WTC11 (cell line): ENCODE results near the gene TMUB2. TPM values are rescaled to one million over a fixed set of nuclear protein-coding genes. Genes with fewer than 3 reads are reported as not detected.

Experiments used
- ATAC-seq: fragments of 200-7000 bp; cut with Tn5 transposase; 2 replicates; pipeline ENCODE4 v1.10.0; 2021; ENCODE audit warnings: mild to moderate bottlenecking, moderate library complexity
- CTCF ChIA-PET: fragments of 300-600 bp; sonication (Branson Sonifier 250); formaldehyde crosslinking; loops from one replicate; lab custom pipeline; 2021; ENCODE audit warnings: antibody characterized with exemption; lab: Charles Lee
- POLR2A ChIA-PET: fragments of 350-600 bp; sonication (Branson Sonifier 250); formaldehyde crosslinking; loops from one replicate; lab custom pipeline; 2021; ENCODE audit warnings: antibody characterized with exemption; lab: Charles Lee
- DNase-seq: peaks from one replicate; pipeline ENCODE4 v3.0.0; 2021; ENCODE audit warnings: low spot score
- H3K27ac Mint-ChIP-seq: 2 replicates; pipeline ENCODE4 v1.8.0; 2021; ENCODE audit warnings: mixed read lengths
- H3K27me3 Mint-ChIP-seq: 2 replicates; pipeline ENCODE4 v1.8.0; 2021; ENCODE audit warnings: low read depth, mild to moderate bottlenecking, moderate library complexity, mixed read lengths
- H3K36me3 Mint-ChIP-seq: 2 replicates; pipeline ENCODE4 v1.8.0; 2021; ENCODE audit warnings: mixed read lengths
- H3K4me1 Mint-ChIP-seq: 2 replicates; pipeline ENCODE4 v1.8.0; 2022; ENCODE audit warnings: mixed read lengths
- H3K4me3 Mint-ChIP-seq: 2 replicates; pipeline ENCODE4 v1.8.0; 2021; ENCODE audit warnings: mild to moderate bottlenecking, moderate library complexity, mixed read lengths
- H3K9me3 Mint-ChIP-seq: 2 replicates; pipeline ENCODE4 v1.8.0; 2021; ENCODE audit warnings: mixed read lengths
- ARID4B ChIP-seq: sonication (generic); formaldehyde crosslinking; IDR thresholded peaks from 2 replicates; pipeline ENCODE4 v1.8.0; 2023; ENCODE audit warnings: missing genetic modification reagents, mild to moderate bottlenecking, borderline replicate concordance
- CDX4 ChIP-seq: fragments of 250-450 bp; sonication (Bioruptor Pico); IDR thresholded peaks from 2 replicates; pipeline ENCODE4 v1.9.0; 2021; ENCODE audit warnings: moderate library complexity, mild to moderate bottlenecking, inconsistent platforms, borderline replicate concordance
- CTCF ChIP-seq: fragments of 200-600 bp; IDR thresholded peaks from 2 replicates; pipeline ENCODE4 v1.8.0; 2022; ENCODE audit warnings: antibody characterized with exemption
- E2F5 ChIP-seq: sonication (generic); formaldehyde crosslinking; IDR thresholded peaks from 2 replicates; pipeline ENCODE4 v1.8.1; 2022; ENCODE audit warnings: mild to moderate bottlenecking, moderate library complexity, missing genetic modification reagents
- ELF4 ChIP-seq: sonication (generic); formaldehyde crosslinking; IDR thresholded peaks from 2 replicates; pipeline ENCODE4 v1.8.1; 2022; ENCODE audit warnings: low read depth, mild to moderate bottlenecking, moderate library complexity, missing genetic modification reagents
- EMX1 ChIP-seq: fragments of 250-450 bp; sonication (Bioruptor Pico); IDR thresholded peaks from 2 replicates; pipeline ENCODE4 v1.8.0; 2021; ENCODE audit warnings: mild to moderate bottlenecking
- FOXP1 ChIP-seq: sonication (generic); formaldehyde crosslinking; IDR thresholded peaks from 2 replicates; pipeline ENCODE4 v1.8.0; 2022; ENCODE audit warnings: missing genetic modification reagents, mild to moderate bottlenecking, moderate library complexity, borderline replicate concordance
- IRF2 ChIP-seq: sonication (generic); formaldehyde crosslinking; IDR thresholded peaks from 2 replicates; pipeline ENCODE4 v1.8.0; 2022; ENCODE audit warnings: low read depth, missing genetic modification reagents, borderline replicate concordance
- JAZF1 ChIP-seq: fragments of 250-450 bp; sonication (Bioruptor Pico); IDR thresholded peaks from 2 replicates; pipeline ENCODE4 v1.9.0; 2021; ENCODE audit warnings: moderate library complexity, mild to moderate bottlenecking, inconsistent platforms
- JUN ChIP-seq: sonication (generic); formaldehyde crosslinking; IDR thresholded peaks from 2 replicates; pipeline ENCODE4 v1.8.0; 2023; ENCODE audit warnings: mild to moderate bottlenecking, missing genetic modification reagents
- NR2C2 ChIP-seq: sonication (generic); formaldehyde crosslinking; IDR thresholded peaks from 2 replicates; pipeline ENCODE4 v1.8.0; 2022; ENCODE audit warnings: mild to moderate bottlenecking, missing genetic modification reagents
- NR3C1 ChIP-seq: sonication (generic); formaldehyde crosslinking; conservative IDR thresholded peaks from 2 replicates; pipeline ENCODE4 v1.8.1; 2023; ENCODE audit warnings: low read depth, mild to moderate bottlenecking, missing genetic modification reagents
- OVOL2 ChIP-seq: fragments of 250-450 bp; sonication (Bioruptor Pico); IDR thresholded peaks from 2 replicates; pipeline ENCODE4 v1.9.0; 2021; ENCODE audit warnings: mild to moderate bottlenecking, borderline replicate concordance
- RORB ChIP-seq: fragments of 250-450 bp; sonication (Bioruptor Pico); IDR thresholded peaks from 2 replicates; pipeline ENCODE4 v1.9.0; 2021; ENCODE audit warnings: mild to moderate bottlenecking
- USF2 ChIP-seq: sonication (generic); formaldehyde crosslinking; IDR thresholded peaks from 2 replicates; pipeline ENCODE4 v1.8.1; 2023; ENCODE audit warnings: mild to moderate bottlenecking, missing genetic modification reagents, moderate library complexity
- total RNA-seq: library from RNA; stranded (reverse); gene quantifications from 3 replicates; pipeline ENCODE4 v1.2.3, GENCODE V29; 2021
- TF ChIP-seq, protein P1 (sequence below): sonication (generic); formaldehyde crosslinking; IDR thresholded peaks from 2 replicates; pipeline ENCODE4 v1.8.1; 2023; ENCODE audit warnings: mild to moderate bottlenecking, moderate library complexity, missing genetic modification reagents

The TMUB2 gene
- total RNA-seq, 1 experiment from 2014 or later = 26.9 TPM

DNA sequence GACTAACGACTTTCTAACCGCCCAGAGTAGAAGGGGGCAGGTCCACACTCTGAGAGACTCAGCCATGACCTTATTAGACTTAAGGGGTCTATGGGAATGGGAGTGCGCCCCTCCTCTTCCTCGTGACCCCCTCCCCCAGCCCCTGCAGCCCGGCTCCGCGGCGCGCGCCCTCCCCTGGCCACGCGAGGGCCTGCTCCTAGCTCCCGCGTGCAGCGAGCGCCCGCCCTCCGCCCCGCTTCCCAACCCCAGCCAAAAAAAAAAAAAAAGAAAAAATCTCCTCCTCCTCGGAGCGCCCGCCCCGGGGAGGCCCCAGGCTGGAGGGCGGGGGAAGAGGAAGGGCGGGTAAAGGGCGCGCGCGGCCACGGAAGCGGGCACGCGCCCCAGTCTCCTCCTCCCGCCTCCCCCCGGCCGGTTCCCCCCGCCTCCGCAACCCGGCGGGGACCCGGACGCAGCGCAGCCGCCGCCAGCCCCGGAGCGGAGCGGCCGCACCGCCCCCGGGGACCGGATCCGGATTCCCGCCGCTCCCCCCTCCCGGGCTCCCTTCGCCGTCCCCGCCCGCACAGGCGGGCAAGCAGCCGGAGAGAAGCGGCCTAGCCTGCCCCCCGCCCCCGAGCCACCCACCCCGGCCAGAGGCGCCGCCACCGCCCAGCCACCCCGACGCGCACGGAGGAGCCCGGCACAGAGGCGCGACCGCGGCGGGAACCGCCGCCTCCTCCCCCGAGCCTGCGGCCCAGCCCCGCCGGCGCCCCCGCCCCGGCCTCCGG, 31.8 kb downstream of the TMUB2 start:
- no peaks in the 10 kb centered on the region for H3K27me3 Mint-ChIP-seq
- no peaks in the 10 kb centered on the region for H3K9me3 Mint-ChIP-seq
- peak; percentile 30 for ATAC-seq
- no peak overlapping the region for H3K27ac Mint-ChIP-seq
- peaks cover 17% of the 10 kb centered on the region for H3K4me1 Mint-ChIP-seq
- ChIA-PET CTCF (interaction anchor here (0.6 to 4.7 kb wide), 24 partner anchors 9 to 384 kb away, joined by 3 to 73 read pairs (median 4); partner anchors contain the start of genes ATXN7L3, GRN, RUNDC3A and SLC25A39), POLR2A (interaction anchor here (0.6 to 1.7 kb wide), 6 partner anchors 26 to 136 kb away, joined by 3 to 9 read pairs (median 3); partner anchors contain the start of gene TMUB2)
- H3K4me3 Mint-ChIP-seq = peak overlapping the region; percentile 82
- peak; percentile 36; the same call in 1 of the 2 replicates for TF ChIP-seq USF2 (CRISPR knock-in tag)
- TF ChIP-seq, protein P1, sequence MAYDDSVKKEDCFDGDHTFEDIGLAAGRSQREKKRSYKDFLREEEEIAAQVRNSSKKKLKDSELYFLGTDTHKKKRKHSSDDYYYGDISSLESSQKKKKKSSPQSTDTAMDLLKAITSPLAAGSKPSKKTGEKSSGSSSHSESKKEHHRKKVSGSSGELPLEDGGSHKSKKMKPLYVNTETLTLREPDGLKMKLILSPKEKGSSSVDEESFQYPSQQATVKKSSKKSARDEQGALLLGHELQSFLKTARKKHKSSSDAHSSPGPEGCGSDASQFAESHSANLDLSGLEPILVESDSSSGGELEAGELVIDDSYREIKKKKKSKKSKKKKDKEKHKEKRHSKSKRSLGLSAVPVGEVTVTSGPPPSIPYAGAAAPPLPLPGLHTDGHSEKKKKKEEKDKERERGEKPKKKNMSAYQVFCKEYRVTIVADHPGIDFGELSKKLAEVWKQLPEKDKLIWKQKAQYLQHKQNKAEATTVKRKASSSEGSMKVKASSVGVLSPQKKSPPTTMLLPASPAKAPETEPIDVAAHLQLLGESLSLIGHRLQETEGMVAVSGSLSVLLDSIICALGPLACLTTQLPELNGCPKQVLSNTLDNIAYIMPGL = 0 out of 2 replicates have a peak, but pooled peaks have one; percentile 62
- peak; percentile 26; the same call in 1 of the 2 replicates for TF ChIP-seq CTCF
- no peak for TF ChIP-seq JAZF1 (CRISPR knock-in tag)
- 0 out of 2 replicates have a peak, but pooled peaks have one; percentile 42 for TF ChIP-seq E2F5 (CRISPR knock-in tag)
- no peak for TF ChIP-seq NR2C2 (CRISPR knock-in tag)
- peak; percentile 72 for DNase-seq
- peaks cover 39% of the 10 kb centered on the region for H3K36me3 Mint-ChIP-seq

DNA sequence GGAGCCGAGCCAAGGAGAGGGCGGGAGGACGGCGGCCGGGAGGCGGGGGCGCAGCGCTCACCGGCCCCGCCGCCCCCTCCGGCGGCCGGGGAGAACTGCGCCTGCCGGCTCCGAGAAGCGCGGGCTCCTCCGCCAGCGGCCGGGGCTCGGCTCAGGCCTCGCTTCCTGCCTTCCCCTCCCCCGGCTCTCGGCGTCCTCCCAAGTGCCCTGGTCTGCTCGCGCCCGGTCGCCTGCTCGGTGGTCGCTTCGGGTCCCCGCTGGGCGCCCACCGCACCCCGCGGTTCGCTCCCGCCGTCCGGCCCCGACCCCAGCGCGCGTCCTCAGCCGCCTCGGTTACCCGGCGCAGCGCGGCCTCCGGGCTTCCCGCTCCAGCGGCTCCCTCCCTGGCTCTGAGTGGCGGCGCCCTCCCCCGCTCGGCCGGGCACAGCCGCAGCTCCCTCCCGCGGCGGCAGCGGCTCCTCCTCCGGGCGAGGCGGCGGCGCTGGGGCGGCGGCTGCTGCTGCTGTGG, 32.4 kb downstream of the TMUB2 start:
- no peak overlapping the region for H3K27ac Mint-ChIP-seq
- peak; percentile 12 for ATAC-seq
- H3K4me1 Mint-ChIP-seq = peaks cover 17% of the 10 kb centered on the region
- H3K36me3 Mint-ChIP-seq = peaks cover 33% of the 10 kb centered on the region
- ChIA-PET CTCF (interaction anchor here (0.6 to 4.7 kb wide), 10 partner anchors 9 to 304 kb away, joined by 3 to 73 read pairs (median 6); partner anchors contain the start of genes ATXN7L3, GRN and RUNDC3A), POLR2A (interaction anchor here (0.6 to 3.5 kb wide), 6 partner anchors 9 to 135 kb away, joined by 3 to 28 read pairs (median 4); partner anchors contain the start of gene TMUB2)
- peak; percentile 63 for DNase-seq
- no peak overlapping the region for H3K4me3 Mint-ChIP-seq
- H3K9me3 Mint-ChIP-seq = no peaks in the 10 kb centered on the region
- H3K27me3 Mint-ChIP-seq = no peaks in the 10 kb centered on the region
- TF ChIP-seq OVOL2 (CRISPR knock-in tag) (no peak), CDX4 (CRISPR knock-in tag) (no peak), JUN (peak; percentile 75; the same call in 1 of the 2 replicates), IRF2 (CRISPR knock-in tag) (no peak), RORB (no peak), FOXP1 (CRISPR knock-in tag) (peak; percentile 45; the same call in 1 of the 2 replicates), USF2 (CRISPR knock-in tag) (no peak), CTCF (peak; percentile 33; the same call in 1 of the 2 replicates), EMX1 (CRISPR knock-in tag) (no peak), ARID4B (CRISPR knock-in tag) (0 out of 2 replicates have a peak, but pooled peaks have one; percentile 33), NR3C1 (CRISPR knock-in tag) (no peak), ELF4 (CRISPR knock-in tag) (no peak)
